Measurements from ENCODE around the gene PNMA6E. TPM values are rescaled to one million over a fixed set of nuclear protein-coding genes. Genes with fewer than 3 reads are reported as not detected.

PNMA6E gene
- total and polyA plus RNA-seq, 2 donors (not counting 3 experiments of a cell fraction or from before 2014, with no cell fraction given), result not detected

- no peak overlapping the region for H3K4me2 ChIP-seq (ENCODE audit: insufficient read depth, low read length)
- ChIA-PET POLR2A (no interaction called here), CTCF (interaction anchor here (1.5 kb wide), 1 partner anchor 14 kb away, joined by 4 read pairs; no protein-coding TSS in a partner anchor)
- no peaks in the 10 kb centered on the region for H3K9me3 ChIP-seq (replicated peaks; ENCODE audit: control insufficient read depth, insufficient read depth, low read length)
- no peaks in the 10 kb centered on the region for H3K9me1 ChIP-seq (replicated peaks; ENCODE audit: control insufficient read depth, extremely low read depth, insufficient read depth, low read length)
- intact Hi-C loops (cut with micrococcal nuclease) (no loop called here), dilution Hi-C loops (cut with MboI; ENCODE audit: extremely low pct_ligation_motif_present, low sequenced_read_pairs) (no loop called here)
- DNase-seq (ENCODE audit: low read depth, low spot score), result no peak
- no peak overlapping the region for H3K27ac ChIP-seq (ENCODE audit: insufficient read depth, low read depth, low read length)
- no TSS peak for BruUV-seq (replicated peaks)
- no peak for TF ChIP-seq JUN (IDR thresholded peaks at IDR 0.05; ENCODE audit: borderline replicate concordance, insufficient read depth, insufficient read length, low read depth)
- no peak for TF ChIP-seq MYC (IDR thresholded peaks at IDR 0.05; ENCODE audit: low read depth, low read length)
- TF ChIP-seq POLR2A (IDR thresholded peaks at IDR 0.05; ENCODE audit: low read depth, low read length), result no peak
- TF ChIP-seq MAX (IDR thresholded peaks at IDR 0.05; ENCODE audit: insufficient read depth, insufficient read length), result no peak
- no peak for TF ChIP-seq FOS (IDR thresholded peaks at IDR 0.05; ENCODE audit: borderline replicate concordance, insufficient read depth, low read length)
- H3K4me3 ChIP-seq (replicated peaks in 1 of 3; ENCODE audit: insufficient read depth in 1 of 3, low read depth in 1 of 3, low read length in 3 of 3), result no peak overlapping the region
- H3K27me3 ChIP-seq (ENCODE audit: control insufficient read depth in 2 of 2, insufficient read depth in 2 of 2, low read length in 2 of 2), result no peaks in the 10 kb centered on the region
- H3K4me1 ChIP-seq (ENCODE audit: control insufficient read depth, extremely low read depth, insufficient read depth, low read length), result no peaks in the 10 kb centered on the region
- no peaks in the 10 kb centered on the region for H3K79me2 ChIP-seq (ENCODE audit: control insufficient read depth, insufficient read depth, low read length)
- H3K36me3 ChIP-seq (ENCODE audit: control insufficient read depth in 2 of 2, extremely low read depth in 1 of 2, insufficient read depth in 2 of 2, low read length in 2 of 2), result no peaks in the 10 kb centered on the region
- H3K9ac ChIP-seq (replicated peaks; ENCODE audit: extremely low read depth, insufficient read depth, low read length), result no peak overlapping the region
- no peak for FAIRE-seq
- H4K20me1 ChIP-seq (replicated peaks; ENCODE audit: control insufficient read depth, extremely low read depth, insufficient read depth, low read length), result no peaks in the 10 kb centered on the region
- H2AFZ ChIP-seq (ENCODE audit: low read depth, low read length), result no peak overlapping the region
Measured at GRCh38 chrX:153446950-153447580, 45.9 kb upstream of the PNMA6E start.

- dilution Hi-C loops (cut with MboI; ENCODE audit: extremely low pct_ligation_motif_present, low sequenced_read_pairs), result no loop called here
- Histone ChIP-seq H3K4me3 (replicated peaks in 1 of 3; ENCODE audit: insufficient read depth in 1 of 3, low read depth in 1 of 3, low read length in 3 of 3) (no peak overlapping the region), H3K27me3 (ENCODE audit: control insufficient read depth in 2 of 2, insufficient read depth in 2 of 2, low read length in 2 of 2) (no peaks in the 10 kb centered on the region), H3K9me3 (replicated peaks; ENCODE audit: control insufficient read depth, insufficient read depth, low read length) (no peaks in the 10 kb centered on the region), H3K36me3 (ENCODE audit: control insufficient read depth in 2 of 2, extremely low read depth in 1 of 2, insufficient read depth in 2 of 2, low read length in 2 of 2) (no peaks in the 10 kb centered on the region), H3K9ac (replicated peaks; ENCODE audit: extremely low read depth, insufficient read depth, low read length) (no peak overlapping the region), H2AFZ (ENCODE audit: low read depth, low read length) (no peak overlapping the region), H3K79me2 (ENCODE audit: control insufficient read depth, insufficient read depth, low read length) (no peaks in the 10 kb centered on the region), H3K4me2 (ENCODE audit: insufficient read depth, low read length) (no peak overlapping the region), H4K20me1 (replicated peaks; ENCODE audit: control insufficient read depth, extremely low read depth, insufficient read depth, low read length) (no peaks in the 10 kb centered on the region), H3K9me1 (replicated peaks; ENCODE audit: control insufficient read depth, extremely low read depth, insufficient read depth, low read length) (no peaks in the 10 kb centered on the region), H3K27ac (ENCODE audit: insufficient read depth, low read depth, low read length) (no peak overlapping the region), H3K4me1 (ENCODE audit: control insufficient read depth, extremely low read depth, insufficient read depth, low read length) (no peaks in the 10 kb centered on the region)
- ChIA-PET CTCF (interaction anchor here (1.5 kb wide), 1 partner anchor 14 kb away, joined by 4 read pairs; no protein-coding TSS in a partner anchor), POLR2A (no interaction called here)
- DNase-seq (ENCODE audit: low read depth, low spot score) (no peak), FAIRE-seq (no peak)
- intact Hi-C loops (cut with micrococcal nuclease), result no loop called here
- no TSS peak for BruUV-seq (replicated peaks)
- no peak for TF ChIP-seq POLR2A (IDR thresholded peaks at IDR 0.05; ENCODE audit: low read depth, low read length)
- TF ChIP-seq CTCF (IDR thresholded peaks at IDR 0.05; ENCODE audit: extremely low read depth in 1 of 2, insufficient read depth in 1 of 2, low read depth in 1 of 2, low read length in 2 of 2), result no peak
- TF ChIP-seq FOS (IDR thresholded peaks at IDR 0.05; ENCODE audit: borderline replicate concordance, insufficient read depth, low read length), result no peak
- TF ChIP-seq MYC (IDR thresholded peaks at IDR 0.05; ENCODE audit: low read depth, low read length), result no peak
- no peak for TF ChIP-seq JUN (IDR thresholded peaks at IDR 0.05; ENCODE audit: borderline replicate concordance, insufficient read depth, insufficient read length, low read depth)
- TF ChIP-seq POLR2AphosphoS5 (IDR thresholded peaks at IDR 0.05; ENCODE audit: insufficient read depth, low read depth, low read length), result no peak
- no peak for TF ChIP-seq GATA2 (IDR thresholded peaks at IDR 0.05; ENCODE audit: insufficient read depth, insufficient read length, low read depth, low read length)
- TF ChIP-seq EZH2 (IDR thresholded peaks at IDR 0.05; ENCODE audit: borderline replicate concordance, low read depth, low read length, severe bottlenecking), result no peak
- no peak for TF ChIP-seq MAX (IDR thresholded peaks at IDR 0.05; ENCODE audit: insufficient read depth, insufficient read length)
Measured at GRCh38 chrX:153446636-153446936, 45.4 kb upstream of the PNMA6E start.
